GM21723 (cell line): ENCODE data around the gene CHPT1.
"Not testable (repeated sequence)": the region's sequence is repeated elsewhere in the genome, so short reads cannot be mapped to it uniquely, and the experiment has no call there.

Source experiments
- ATAC-seq: cut with Tn5 transposase; IDR thresholded peaks from one replicate; pipeline ENCODE4 v1.9.1; 2021; ENCODE audit warnings: mild to moderate bottlenecking, moderate library complexity; ENCODE audit not compliant: unreplicated experiment

The CHPT1 gene

DNA sequence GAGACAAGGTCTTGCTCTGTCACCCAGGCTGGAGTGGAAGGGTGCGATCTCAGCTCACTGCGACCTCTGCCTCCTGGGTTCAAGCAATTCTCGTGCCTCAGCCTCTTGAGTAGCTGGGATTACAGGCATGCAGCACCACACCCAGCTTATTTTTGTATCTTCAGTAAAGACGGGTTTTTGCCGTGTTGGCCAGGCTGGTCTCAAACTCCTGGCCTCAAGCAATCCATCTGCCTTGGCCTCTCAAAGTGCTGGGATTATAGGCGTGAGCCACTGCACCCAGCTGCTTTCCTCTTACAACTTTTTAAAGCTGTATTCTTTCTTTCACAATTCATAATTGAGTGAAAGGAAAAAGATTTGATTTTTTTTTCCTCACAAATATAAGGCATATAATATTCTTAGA lies 15.8 kb upstream of the CHPT1 start:
- ATAC-seq = not testable (repeated sequence)

DNA sequence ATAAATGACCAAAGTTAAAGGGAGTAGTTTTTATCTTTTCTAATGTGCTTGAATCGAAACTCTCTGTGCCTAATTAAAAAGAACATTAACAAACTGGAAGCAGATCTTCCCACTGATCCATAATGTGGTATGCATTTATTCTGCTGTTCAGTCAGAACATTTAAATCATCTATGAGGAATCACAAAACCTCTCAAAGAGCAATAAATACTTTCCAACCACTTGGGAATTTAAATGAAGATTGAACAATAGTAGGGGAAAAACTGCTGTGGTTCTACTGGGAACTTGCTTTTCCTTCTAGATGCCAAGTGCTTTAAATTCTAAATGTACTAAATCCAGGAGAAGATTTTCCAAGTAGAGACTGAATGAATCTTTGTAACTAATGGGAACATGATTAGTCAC lies 12.3 kb upstream of the CHPT1 start:
- ATAC-seq = no peak

DNA sequence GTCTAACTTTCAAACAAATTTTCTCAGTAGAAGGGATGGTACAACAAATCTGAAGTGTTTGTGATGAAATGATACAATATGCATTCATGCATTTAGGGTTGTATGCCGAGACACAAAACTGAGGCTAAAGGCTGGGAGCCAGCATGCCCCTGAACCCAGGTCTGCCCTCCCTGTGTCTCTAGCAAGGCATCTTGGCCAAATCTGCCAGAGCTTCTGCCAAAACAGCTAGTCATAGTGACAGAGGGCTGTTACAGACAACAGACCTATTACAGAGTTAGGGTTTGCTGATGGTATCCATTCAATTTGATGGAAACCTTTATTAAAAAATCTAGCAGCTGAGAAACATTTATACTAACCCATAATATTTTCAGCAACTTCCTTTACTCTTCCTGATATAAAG lies 11.3 kb upstream of the CHPT1 start:
- ATAC-seq = no peak

DNA sequence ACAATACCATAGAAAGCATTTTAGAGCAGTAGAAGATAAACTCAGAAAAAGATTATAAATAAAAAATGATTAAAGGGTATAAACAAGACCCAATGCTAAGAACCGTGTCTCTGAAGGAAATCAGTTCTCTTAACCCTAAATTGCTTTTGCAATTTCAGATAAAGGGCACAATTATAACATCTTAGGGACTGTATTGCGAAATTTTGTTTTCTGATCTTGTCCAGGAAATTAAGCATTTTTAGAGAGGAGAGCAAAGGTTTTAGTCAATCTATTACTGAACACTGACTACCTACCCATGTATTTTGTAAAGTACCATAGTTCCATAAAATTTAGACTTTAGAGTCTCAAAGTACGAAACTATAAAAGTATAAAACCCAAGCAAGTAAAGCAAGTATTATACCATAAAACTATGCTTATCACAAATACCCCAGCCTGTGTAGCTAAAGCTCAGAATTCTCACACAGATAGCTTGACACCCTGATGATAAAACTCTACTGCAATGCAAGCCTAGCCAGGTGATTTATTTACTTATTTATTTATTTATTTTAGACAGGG lies 6.8 kb upstream of the CHPT1 start:
- ATAC-seq = no peak

DNA sequence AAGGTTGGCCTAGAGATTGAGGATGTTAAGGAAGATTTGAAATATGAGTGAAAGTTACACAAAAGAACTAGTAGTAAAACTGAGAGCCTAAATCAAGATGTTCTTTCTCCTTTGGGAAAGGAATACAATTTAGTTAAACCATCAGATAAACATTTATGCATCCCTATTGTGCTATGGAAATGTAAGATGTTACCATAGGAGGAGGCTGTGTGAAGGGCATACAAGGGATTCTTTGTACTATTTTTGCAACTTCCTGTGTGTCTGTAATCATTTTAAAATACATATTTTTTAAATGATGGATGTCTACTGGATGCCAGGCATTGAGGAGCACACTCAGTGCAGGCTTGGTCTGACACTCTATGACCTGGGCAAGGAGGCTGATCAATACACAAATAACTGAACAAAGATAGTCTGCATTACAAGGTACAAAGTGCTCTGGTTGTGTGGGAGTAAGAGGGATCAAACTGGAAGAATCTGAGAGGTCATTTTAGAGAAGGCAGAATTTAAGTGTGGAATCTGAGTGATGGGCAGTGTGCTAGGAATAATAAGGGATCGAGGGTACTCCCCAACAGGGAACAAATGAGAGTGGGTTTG lies 5.8 kb upstream of the CHPT1 start:
- ATAC-seq = no peak

DNA sequence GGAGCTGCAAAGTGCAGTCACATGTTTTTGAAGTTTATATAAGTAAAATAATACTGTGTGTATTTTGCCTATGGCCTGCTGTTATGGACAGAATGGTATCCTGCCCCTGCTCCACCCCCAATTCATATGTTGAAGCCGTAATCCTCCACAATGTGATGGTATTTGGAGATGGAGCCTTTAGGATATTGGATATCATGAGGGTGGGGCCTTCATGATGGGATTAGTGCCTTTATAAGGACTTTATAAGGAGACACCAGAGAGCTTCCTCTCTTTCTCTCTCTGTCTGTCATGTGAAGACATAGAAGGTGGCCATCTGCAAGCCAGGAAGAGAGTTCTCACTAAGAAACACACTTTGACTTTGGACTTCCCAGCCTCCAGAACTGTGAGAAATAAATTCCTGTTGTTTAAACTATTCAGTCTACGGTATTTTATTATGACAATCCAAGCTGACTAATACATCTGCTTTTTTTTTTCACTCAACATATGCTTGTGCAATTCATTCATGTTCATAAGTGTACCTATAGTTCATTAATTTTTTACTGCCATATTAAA lies 3.1 kb upstream of the CHPT1 start:
- ATAC-seq = no peak

DNA sequence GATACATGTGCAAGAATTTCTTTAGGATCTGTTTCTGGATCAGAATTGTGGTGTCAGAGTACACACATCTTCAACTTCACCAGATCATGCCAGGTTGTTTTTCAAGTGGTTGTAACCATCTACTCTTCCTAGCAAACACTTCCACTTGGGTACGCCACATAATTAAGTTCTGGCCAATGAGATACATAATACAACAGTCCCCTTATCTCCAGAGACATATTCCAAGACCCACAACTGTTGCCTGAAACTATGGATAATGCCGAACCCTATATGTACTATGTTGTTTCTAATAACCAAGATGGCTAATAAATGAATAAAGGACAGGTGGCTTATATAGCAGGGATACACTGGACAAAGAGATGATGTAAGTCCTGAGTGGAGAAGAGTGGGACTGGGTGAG lies 2.5 kb upstream of the CHPT1 start:
- no peak for ATAC-seq

DNA sequence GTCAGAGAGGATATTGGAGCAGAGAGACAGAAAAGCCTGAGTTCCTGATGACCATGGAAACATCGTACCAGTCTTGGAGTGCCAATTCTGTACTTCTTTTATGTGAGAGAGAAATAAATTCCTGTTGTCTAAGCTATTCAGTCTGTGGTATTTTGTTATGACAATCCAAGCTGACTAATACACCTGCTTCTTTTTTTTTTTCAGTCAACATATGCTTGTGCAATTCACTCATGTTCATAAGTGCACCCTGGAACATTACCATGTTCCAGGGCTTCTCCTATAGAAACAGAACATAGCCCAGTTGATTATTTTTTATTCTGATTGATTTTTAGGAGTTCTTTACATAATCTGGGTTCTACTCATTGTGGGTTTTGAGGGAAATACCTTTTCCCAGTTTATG lies 1.7 kb upstream of the CHPT1 start:
- no peak for ATAC-seq

DNA sequence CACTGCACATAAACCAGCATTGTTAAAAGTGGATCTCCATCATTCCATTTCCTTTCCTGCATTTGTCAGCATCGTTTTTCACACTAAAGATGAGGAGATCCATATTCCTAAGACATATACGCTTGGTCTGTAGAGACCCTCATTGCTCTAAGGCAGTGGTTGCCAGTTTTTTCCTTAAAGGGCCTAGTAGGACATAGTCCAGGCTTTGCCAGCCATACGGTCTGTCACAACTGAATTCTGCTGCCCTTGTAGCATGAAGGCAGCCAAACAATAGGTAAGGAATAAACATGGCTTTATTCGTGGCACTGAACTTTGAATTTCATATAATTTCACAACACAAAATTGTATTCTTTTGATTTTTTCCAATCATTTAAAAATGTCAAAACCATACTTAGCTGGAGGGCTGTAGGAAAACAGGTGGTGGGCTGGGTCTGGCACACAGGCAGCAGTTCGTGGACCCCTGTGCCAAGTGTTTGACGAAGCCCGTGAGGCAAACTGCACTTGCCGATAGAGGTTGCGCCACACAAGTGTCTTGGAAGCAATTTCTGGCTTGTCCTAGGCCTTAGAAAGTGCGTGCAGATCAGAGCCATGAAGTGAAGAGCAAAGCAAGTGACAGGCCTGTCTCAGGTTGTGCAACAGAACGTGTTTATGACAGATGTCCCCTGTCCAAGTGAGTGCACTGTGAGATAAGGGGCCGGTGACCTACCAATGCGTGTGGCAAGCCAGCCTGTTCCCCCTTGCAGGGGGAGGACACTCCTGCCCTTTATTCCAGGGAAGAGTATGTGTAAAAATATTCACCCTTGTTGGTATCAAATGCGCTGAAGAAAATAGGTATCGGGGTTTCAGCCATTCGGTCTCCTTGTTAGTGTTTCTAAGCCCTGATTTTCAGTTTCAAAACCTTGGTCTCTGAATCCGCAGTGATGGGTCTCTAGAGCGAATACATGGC lies 916 bp upstream of the CHPT1 start:
- no peak for ATAC-seq

DNA sequence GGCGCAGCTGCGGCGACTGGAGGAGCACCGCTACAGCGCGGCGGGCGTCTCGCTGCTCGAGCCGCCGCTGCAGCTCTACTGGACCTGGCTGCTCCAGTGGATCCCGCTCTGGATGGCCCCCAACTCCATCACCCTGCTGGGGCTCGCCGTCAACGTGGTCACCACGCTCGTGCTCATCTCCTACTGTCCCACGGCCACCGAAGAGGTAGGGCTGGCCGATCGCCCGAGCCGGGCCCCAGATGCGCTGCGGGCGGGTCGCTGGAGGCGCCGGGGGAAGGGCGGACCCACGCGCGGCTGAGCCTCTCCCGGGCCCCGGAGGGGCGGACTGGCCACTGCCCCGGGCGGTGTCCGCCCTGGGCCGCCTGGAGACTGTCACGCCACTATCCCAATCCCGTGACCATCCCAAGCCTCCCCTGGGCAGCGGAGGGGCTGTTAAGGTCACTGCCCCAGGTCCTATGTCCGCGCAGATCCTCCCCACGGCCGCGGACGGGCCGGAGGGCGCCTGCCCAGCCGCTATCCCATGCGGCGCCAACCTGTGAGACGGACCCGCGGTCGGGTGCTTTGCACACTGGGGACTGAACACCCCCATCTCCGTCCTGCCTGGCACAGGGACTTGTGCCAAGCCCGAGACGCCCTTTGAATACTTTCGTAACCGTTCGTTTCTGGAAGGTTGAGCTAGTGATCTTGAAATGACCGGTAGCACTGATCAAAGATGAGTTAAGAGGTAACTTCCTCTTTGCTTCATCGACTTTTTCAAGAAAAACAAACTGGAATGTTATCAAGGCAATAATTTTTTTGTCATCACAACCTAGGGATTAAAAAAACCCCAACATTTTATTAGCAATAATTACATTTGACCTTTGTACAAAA lies 725 bp downstream of the CHPT1 start:
- ATAC-seq = peak; percentile 41

DNA sequence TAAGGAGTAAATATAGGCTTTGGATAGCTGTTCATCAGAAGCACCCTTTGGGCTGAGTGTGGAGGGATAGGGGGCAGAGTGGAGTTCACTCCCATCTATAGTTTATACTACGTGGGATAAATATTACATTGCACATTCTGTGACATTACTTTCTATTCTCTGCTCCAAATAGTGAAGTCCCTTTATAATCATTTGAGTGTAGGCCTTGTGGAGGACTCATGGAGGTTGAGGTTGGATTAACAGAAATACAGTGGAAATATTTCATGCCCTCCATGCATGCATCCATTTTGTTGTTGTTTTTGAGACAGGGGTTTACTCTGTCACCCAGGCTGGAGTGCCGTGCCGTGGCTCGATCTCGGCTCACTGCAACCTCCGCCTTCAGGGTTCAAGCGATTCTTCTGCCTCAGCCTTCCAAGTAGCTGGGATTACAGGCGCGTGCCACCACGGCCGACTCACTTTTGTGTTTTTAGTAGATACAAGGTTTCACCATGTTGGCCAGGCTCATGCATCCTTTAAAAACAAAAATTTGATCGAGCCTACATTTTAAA lies 1.4 kb downstream of the CHPT1 start:
- no peak for ATAC-seq

DNA sequence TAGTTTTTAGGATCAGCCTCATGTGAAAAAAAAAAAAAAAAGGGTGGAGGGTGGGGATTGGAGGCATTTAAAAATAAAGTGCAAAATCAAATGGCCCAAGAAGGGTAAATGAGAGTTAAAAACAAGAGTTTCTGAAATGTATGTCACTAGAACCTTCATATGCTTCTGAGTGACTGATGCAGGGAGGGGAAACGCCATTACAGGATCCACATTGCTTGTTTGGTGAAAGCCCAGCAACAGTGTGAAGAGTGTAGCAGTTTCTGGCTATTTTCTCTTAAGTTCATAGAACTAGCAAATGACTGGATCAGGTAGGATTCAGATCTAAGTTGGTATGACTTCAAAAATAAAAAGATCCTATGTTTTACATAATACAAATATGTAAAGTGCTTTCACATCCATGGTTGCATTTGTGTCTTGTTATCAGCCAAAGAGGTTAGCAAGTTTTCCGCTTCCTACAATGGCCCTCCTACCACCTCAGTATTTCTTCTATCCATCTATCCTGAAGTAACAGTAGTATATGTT lies 2.9 kb downstream of the CHPT1 start:
- no peak for ATAC-seq

DNA sequence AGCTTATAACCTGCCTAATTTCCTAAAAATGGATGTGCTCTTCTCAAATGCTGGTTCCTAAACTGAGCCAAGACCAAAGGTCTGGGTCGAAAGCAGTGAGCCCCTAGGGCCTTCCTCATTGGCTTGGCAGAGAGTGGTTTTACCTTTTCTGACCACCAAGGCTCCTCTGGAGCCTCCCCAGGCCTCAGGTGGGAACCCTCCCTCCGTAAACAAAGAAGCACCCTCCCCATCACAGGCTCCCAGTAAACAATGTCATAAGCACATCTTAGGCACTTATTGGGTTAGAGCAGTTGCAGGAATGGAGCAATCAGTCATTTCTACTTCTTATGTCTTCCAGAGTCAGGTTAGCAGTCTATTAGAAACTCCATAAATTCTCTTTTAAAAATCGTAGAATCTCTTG lies 6.0 kb downstream of the CHPT1 start:
- no peak for ATAC-seq

DNA sequence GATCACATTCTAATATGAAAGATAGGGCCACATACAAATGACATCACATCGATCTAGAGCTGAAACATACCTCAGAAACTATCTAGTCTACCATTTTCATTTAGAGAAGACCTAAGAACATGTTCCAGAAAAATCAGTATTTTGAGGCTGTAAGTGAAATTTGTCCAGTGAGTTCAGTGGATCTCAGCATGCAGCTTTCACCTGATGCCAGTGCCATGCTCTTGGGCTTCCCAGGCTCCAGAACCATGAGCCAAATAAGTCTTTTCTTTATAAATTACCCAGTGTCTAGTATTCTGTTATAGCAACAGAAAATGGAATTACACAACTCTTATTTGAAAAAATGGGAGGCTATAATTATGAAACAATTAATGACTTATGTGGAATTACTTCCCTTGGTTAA lies 9.0 kb downstream of the CHPT1 start:
- no peak for ATAC-seq

DNA sequence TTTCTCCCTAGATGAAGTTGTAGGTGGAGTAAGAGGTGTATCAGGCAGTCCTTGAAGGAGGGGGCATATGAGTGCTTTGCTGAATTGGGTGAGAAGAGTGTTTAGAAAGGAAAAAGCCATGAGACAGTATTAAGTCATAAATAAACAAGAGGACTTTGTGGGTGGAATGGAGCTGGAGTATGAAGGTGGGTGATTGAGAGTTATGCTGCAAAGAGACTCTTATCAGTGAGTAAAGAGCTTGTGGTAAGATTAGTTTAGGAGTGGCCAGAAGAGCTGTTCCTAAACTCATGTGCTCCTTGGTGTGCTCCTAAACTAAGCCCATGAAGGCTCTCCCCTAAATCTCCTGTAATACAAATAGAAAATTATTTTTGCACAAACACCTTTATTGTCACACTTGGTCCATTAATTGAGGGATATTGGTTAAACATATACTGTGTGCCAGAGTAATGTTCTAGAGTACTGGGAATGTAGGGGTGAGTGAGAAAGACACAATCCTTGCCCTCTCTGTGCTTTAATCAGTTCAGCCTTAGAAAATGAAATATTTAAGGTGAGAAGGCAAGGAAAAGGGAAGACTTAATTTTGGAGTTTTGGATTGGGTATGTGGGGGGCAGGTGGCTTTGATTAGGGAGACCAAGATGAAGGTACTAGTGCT lies 9.8 kb downstream of the CHPT1 start:
- no peak for ATAC-seq

DNA sequence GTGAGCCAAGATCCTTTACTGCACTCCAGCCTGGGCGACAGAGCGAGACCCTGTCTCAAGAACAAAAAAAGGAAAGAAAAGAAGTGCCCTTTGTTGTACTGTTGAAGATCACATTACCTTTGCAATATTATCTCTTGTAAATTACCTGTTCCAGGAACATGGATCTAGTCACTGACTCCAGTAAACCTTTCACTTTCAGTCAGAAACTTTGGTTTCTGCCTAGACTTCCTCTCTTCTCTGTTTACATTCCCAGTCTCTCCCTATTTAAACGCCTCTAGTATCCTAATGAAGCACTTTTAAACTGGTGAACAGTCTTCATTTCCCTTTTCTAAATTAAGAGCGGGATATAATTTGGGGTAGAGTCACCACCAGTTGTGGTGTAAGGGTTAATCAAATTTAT lies 12.8 kb downstream of the CHPT1 start:
- no peak for ATAC-seq

DNA sequence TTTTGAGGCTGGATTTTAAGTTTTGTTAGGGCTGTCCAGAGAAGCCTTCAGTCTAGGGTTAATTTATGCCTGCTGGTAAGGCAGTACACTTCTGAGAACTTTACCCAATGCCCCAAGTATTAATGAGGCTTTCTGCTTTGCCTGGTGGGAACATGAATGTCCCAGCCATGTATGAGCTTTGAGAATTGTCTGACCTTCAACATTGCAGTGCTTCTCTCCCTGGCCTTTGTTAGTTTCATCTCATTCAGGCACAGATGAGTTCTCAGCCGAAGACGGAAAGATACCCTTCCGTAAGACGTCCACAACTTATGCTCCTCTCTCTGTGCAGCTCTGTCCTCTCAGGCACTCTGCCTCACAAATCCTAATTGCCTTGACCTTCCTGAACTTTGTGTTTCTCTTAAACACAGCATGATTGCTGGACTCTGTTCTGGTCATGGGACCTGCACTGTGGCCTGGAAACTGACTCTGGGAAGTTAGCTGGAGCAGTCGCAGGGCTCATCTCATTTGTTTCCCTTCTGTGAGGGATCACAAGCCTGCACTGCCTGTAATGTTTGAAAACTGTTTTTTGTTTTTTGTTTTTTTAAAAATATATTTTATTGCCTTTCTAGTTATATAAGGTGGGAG lies 15.7 kb downstream of the CHPT1 start:
- ATAC-seq = no peak

DNA sequence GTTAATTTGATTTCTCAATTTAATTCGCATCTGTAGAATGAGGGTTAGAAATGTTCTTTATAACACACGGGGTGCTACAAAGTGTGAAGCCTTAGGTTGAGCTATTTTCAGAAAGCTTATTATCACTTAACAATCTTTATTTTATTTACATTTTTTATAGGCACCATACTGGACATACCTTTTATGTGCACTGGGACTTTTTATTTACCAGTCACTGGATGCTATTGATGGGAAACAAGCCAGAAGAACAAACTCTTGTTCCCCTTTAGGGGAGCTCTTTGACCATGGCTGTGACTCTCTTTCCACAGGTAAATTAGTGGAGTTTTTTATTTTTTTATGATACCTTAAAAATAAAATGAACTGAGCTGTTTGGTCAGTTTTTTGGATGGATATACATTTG lies 16.5 kb downstream of the CHPT1 start:
- no peak for ATAC-seq

DNA sequence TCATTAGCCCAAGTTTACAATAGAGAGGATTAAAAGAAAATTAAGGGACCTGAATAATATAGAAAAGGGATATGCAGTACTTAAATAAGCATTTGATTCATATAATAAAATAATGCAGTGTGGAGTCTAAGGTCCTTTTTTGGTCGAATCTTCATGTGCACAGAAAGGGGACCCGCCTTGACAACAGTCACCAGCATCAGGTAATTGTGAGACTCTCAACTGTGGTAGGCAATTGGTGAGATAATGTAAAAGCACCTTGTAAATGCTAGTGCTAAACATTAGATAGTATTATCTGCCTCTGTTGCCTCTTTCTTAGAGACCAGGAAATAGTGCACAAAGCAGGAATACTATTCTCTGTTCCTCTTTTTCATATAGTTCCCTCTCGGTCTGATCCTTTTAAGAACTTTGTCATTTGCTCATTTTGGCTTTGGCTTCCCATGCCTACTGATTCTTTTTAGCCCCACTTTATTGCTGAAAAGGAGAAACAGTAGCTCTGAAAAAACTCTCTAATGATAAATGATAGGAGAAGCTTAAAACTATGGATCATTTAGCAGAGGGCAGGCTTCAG lies 17.5 kb downstream of the CHPT1 start:
- no peak for ATAC-seq
